Jurkat, Clone E6-1 (cell line): ENCODE measurements around the gene RGS6.

ENCODE experiments used
- DNase-seq: peaks from one replicate; pipeline ENCODE4 v3.0.0-alpha.2; 2011; ENCODE audit warnings: low read depth, low spot score
- H3K4me3 ChIP-seq: 2 replicates; pipeline ENCODE4 v1.5.1; 2011; ENCODE audit warnings: mild to moderate bottlenecking, low read length, control low read depth, moderate library complexity

The RGS6 gene

DNA sequence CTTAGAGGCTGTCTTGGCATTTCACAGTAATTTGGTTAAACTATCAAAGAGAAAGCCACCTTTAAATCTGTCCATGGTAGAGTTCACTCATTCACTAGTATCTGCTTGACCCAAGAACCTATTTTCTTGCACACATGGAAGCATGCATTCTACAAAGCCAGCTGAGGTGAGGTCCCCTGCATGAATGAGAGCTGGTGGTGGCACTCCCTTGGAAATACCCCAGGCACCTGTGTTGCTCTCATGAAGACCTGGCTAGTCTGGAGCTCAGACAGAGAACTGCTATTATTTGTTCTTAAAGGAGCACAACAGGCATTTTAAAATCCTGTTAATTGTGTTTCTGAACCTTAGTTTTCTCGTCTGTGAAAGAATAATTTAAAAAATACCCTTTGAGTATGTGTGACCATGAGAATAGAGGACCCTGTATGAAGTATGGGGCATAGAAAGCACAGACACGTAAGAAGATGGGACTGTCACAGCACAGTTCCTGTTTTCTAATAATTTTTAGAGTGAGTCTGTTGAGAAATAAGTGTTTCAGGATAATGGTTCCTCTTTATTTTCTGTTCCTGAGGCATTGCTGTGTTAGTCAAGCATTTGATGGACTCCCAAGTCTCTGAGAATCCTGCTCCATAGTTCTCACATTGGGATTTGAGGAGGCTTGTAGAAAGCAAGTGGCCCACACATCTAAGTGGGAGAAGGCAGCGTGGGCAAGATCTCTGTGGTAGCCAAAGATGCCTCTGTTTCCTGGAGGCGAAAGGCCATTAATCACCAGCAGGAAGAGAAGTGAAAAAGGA, 10.9 kb downstream of the RGS6 start:
- DNase-seq: no peak
- H3K4me3 ChIP-seq: no peak overlapping the region

DNA sequence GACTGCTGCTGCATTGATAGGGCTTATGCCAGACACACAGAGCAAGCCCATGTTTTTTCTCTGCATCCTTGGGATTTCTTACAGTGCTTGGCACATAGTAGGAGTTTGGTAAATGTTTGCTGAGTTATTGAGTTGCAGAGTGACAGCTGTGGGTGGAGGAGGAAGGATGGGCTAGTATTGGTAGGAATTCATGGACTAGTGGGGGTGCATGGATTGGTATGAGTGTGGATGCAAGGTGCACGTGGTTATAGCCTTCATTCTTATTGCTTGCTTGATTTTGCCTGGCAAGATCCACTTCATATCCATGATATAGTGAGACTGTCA, 11.4 kb downstream of the RGS6 start:
- no peak for DNase-seq

DNA sequence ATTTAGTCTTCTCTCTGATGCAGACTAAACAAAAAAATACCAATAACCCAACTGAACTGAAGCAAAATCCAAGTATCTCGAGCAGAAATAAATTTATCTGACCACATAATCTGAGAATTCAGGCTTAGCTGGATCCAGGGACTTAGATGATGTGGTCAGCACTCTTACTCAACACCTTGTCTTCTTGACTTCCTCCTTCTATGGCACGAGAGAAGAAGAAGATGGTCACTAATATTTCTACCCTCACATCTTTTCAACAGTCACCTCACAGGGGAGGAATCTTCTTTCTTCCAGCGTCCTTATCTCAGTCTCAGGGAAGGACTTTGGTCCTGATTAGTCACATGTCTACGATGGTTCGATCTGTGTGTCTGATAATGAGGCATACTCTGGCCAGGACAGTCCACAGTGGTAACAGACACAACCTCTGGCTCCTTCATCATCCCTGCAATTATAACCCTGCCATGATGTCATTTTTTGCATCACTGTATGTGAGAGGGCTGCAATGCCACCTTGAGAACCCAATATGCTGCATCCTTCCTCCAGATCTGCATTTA, 15.8 kb downstream of the RGS6 start:
- H3K4me3 ChIP-seq: no peak overlapping the region
- no peak for DNase-seq

More for the DNA sequence above, 11.4 kb downstream of the RGS6 start:
- no peak overlapping the region for H3K4me3 ChIP-seq

DNA sequence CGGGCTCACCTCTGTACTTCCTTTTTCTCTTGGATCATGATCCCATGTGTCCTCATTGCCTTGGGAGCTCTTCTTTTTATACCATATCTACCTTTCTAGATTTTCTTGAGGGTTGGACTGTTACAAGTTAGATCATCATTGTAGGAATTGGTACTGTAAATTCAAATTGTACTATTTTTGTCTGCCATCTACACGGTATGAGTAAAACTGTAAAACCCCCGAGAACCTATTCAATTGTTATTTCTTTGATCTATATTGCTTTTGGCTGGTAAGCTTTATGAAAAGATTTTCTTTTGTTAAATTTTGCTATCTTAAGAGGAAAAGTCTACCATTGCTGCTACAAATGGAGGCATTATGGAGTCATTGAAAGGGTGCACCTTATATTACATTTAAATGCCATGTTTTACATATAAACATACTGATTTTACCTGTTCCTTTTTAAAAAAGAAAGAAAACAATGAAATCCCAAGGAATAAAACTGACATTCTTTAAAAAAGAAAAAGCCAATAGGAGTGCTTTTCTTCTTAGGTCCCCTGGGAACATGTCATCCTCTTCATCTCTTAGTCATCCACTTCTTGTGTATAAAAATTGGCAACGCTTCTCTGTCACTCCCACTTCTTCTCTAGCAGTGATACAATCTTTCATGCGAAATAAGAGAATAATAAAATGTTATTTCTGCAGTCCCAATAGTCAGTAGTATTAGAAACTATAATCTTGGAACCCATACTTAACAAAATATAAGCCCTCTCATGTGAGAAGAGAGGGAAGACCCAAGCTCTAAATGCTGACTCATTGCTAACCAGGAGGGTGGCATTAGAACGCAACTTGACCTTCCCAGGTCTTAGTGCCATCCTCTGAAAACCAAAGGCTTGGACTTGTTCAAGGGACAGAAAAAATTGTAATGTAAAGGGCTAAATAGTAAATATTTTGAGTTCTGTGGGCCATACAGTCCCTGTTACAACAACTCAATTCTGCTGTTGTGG, 20.4 kb downstream of the RGS6 start:
- no peak overlapping the region for H3K4me3 ChIP-seq
- no peak for DNase-seq

DNA sequence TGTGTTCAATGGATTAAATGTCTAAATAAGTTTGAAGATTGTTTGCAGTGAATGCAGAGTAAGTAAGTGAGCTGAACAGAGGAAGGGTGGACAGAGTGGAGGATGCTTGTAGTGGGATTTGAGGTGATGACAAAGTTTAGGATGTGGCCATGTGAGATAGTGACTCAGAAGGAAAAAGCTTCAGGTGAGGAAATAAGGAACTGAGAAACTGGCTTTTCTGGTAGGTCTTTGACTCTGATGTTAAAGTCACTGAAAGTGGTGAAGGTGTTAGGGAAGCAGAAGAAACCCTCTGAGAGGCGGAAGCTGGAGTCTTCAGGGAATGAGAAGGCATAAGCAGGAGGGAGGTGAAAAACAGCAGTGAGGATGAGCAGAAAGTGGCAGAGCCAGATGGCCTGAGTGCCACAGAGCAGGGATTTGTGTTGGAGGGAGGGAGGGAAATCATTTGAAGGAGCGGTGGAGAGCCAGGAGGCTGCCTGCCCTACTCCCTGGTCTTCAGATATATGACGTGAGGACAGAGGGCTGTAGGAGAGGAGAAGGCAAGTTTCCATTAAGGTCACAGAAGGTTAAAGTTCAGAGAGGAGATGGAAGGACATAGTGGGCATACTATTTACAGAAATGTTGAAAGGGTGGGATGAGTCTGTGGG, 24.8 kb downstream of the RGS6 start:
- H3K4me3 ChIP-seq: no peak overlapping the region
- no peak for DNase-seq

DNA sequence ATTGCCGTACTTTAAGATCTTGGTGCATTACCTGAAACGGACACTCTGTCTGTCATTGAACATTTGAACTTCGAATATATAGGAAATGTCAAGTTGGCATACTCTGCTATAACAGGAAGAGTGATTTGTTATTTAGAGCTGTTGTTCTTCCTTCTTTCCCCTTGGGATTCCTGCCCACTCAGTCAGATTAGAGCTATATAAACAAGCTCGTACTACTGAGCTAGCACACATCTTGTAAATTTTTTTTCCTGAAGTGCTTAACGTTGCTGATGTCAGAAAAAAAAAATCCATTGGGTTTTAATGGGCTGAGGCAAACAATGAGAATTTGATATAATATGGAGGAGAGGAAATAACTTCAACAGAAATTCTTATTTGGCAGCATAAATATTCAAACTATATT, 26.8 kb downstream of the RGS6 start:
- DNase-seq: no peak
- H3K4me3 ChIP-seq: no peak overlapping the region

DNA sequence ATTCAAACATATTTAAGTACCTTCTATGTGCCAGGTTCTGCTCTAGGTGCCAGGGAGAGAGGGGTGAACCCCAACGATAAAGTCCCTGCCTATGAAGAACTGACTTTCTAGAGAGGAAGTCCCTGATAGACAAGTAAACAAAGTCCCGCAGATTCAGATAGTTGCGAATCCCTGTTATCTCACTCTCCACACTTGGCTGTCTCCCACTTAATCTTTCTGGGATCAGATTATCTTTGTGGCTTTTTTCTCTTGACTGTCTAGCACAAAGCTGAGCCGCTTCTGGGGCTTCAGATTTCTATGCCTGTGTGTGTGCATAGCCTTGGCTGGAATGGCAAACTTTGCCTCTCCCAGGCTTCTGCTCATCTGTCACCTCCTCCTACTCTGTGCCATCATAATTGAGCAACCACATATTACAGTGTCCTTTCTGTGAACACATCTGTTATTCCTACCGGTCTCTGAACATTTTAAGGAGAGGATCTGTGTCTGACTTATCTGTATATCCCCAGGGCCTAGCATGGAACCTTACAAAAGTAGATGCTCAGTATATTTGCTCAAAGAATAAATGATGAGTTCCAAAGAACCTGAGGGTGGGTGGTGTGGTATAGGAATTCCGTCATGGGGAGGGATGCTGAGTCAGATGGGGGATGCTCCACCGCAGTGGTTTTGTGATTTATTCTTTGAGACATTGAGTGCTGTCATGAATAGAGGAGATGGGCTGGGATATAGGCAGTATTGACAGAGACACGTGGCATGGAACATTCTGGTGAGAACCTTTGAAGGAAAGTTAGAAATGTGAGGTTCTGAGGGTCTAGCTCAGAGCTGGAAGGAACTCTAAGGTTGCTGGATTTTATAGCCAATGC, 28.5 kb downstream of the RGS6 start:
- DNase-seq: no peak
- H3K4me3 ChIP-seq: no peak overlapping the region

DNA sequence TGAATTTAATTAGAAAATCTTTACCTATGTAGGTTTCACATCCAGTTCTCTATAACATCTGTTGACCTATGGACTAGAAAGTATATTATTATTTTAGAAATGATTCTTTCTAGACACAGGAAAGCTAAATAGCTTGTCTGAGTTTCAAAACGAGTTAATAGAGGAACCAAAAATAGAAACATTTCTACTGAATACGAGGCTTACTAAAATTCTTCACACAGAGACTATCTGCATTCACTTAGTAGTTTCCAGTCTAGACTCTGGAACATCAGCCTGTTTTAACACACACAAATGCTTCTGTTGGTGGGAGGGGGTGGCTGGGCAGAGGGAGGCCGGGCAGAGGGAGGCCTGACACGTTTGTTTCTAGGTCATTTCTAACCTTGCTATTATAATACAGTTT, 29.7 kb downstream of the RGS6 start:
- H3K4me3 ChIP-seq: no peak overlapping the region
- DNase-seq: no peak

DNA sequence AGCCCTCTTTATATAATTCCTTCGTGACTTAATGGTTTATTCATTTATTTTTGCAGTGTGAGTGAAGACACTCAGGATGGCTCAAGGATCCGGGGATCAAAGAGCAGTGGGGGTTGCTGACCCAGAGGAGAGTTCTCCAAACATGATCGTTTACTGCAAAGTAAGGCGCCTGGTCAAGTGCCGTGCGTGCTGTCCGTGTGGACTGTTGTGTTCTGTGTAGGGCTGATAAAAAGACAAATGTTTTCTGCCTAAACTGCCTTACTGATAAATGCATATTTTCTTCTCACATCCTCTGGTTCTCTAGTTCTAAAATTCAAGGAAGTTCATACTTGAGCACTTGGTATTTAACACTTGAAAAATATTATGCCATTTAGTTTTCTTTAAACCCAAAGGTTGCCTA, 32.5 kb downstream of the RGS6 start:
- no peak overlapping the region for H3K4me3 ChIP-seq
- DNase-seq: no peak

DNA sequence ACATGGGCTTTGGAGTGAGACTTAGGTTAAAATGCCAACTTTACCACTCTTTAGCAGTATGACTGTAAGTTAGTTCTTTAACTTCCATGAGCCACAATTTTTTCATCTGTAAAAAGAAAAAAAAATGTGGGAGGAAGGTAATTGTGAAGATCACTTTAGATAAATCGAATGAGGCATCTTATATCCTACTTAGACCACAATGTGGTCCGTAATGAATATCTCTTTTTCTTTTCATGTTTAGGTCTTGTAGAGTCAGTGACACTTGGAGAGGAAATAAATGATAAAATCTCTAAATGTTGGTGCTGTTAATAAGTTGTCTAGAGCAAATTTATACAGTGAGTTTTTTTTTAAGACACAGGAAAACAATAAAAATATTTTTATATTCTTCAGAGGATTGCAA, 34.3 kb downstream of the RGS6 start:
- DNase-seq: peak; percentile 1
- H3K4me3 ChIP-seq: no peak overlapping the region

DNA sequence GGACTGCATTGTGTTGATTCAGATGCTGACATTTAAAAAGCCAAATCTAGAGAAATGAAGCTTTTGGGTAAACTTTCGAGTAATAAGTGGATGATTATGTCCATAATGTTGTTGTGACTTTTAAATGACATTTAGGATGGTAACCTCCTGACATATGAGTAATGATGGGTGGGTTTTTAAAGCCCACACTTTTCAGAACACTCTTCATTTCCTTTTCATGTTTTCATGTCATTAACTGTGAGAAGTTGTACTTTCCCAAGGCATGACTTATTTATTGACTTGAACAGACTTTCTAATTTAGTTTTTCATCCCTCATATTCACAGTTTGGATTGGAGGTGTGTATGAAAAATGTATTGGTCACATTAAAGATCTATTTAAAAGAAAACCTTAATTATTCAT, 35.5 kb downstream of the RGS6 start:
- no peak overlapping the region for H3K4me3 ChIP-seq
- no peak for DNase-seq

DNA sequence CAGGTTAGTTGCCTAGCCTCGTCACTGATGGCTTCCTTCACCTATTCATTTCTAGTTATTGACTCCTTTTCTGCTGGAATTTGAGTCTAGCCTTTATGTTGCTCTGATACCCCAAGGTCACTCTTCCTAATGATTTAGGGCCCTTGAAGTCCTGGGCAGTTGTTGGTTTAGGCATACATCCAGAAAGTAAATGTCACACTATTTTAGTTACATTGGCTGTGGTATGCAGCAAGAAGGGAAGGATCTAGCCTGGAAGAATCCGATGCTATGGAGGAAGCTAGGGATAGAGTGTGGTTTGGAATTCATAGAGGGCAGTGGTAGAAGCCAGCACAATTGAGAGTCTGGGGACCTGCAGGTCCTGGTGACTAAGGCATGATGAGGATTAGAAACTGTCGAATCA, 38.0 kb downstream of the RGS6 start:
- DNase-seq: no peak
- H3K4me3 ChIP-seq: no peak overlapping the region

DNA sequence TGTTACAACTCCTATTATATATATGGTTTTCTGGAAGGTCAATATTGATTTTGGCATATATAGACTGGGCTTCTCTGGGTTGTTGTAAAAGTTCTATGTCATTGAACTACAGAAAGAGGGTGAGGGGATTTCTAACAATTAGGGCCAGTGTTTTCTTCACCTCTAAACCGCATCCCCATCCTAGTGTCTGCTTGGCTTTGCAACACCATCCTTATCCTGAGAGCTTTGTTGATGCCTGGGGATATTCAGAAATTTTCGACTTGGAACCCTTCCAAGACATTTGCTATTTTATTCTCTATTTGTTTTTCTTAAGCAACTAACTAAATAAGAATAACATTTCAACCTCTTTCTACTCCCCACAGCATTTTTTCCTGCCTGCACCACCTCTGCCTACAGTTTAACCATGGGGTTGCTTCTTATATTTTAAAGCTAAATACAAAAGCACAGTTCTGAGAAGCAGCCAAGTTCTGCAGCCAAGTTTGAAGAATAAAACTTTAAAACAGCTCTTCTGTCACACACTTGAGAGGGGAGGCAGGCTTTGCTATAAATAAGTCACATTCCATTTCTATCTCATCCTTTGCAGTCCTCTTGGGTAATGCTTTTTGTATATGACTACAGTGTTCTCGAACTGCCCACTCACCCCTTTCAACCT, 53.4 kb downstream of the RGS6 start:
- H3K4me3 ChIP-seq: no peak overlapping the region
- no peak for DNase-seq

DNA sequence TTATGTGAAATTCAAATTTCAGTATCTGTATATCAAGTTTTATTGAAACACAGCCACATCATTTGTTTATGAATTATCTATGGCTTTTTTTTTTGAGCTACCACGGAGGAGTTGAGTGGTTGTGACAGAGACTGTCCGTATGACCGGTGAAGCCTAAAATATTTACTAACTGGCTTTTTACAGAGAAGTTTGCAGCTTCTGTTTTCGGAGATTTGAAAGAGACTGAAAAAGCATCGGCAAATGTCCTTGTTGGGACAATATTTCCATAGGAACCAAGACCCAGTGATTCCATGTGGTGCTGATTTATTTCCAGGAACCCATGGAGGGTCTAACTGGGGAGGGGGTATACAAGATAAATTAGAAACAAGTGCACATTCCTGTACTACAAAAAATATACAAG, 56.2 kb downstream of the RGS6 start:
- H3K4me3 ChIP-seq: no peak overlapping the region
- no peak for DNase-seq

DNA sequence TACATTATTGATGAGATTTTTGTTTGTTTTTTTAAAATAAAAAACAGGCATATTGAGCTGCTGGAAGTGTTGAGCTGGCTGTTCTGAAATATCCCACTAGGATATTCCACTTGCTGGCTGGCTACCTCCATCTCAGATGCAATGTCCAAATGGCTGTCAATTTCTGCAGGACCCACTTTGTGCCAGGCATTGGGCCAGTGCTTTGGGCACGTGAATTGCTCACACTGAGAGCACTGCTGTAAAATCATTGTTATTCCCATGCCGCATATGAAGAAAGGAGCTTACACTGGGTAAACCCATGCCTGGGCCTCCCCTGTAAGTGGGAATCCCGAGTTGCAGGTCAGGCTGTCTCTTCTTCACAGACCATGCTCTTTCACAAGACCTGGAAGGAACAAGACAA, 56.7 kb downstream of the RGS6 start:
- DNase-seq: no peak
- H3K4me3 ChIP-seq: no peak overlapping the region

DNA sequence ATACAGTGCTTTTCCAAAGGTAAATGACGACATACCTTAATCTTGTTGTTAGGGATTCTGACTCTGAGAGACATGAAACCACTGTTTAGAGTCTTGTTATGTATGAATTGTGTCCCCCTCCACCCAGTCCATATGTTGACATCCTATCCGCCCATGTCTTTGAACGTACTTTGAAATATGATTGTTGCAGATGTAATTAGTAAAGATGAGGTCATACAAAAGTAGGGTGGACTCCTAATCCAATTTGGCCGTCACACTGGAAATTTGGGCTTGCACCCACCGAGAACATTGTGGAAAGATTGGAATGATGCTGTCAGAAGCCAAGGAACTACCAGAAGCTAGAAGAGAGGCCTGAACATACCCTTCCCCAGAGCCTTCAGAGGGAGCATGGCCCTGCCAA, 62.2 kb downstream of the RGS6 start:
- no peak overlapping the region for H3K4me3 ChIP-seq
- DNase-seq: no peak

DNA sequence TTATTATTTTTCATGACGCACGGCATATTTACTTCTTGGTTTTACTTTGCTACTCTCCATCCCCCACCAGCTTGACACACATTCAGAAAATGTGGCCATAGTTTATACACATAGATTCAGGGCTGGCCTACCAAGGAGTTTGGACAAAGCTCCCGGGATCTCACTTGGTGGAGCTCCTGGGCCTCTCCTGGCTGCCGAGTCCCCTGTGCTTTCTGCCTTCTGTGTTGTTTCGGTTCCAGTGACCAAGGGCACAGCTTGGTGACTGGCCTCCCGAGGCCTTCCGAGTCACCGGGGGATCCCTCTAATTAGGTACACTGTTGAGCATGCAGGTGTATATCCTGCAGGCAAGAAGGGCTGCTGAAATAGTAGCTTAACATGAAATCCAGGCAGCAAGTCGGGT, 63.5 kb downstream of the RGS6 start:
- H3K4me3 ChIP-seq: no peak overlapping the region
- no peak for DNase-seq

DNA sequence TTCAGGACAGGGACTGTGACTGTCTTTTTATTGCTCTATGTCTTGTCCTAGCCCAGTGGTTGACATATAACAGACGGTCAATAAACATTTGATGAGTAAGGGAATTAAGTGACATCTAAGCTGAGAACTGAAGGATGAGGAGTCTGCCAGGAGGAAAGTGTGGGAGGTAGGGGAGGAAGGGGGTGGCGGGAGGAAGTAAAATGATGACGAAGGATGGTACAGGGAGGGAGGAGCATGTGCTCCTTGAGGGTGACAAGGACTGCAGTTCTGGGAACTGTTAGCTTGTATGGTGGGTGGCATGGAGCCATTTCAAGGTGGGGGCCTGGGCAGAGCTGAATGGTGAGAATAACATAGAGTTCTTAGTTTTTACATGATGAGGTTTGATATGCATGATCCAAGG, 64.4 kb downstream of the RGS6 start:
- DNase-seq: no peak

More for the DNA sequence above, 64.4 kb downstream of the RGS6 start:
- H3K4me3 ChIP-seq: no peak overlapping the region
